Colon (tissue), 2 donors: Measurements from ENCODE around the gene MICAL3.

ENCODE experiments used
- FAIRE-seq: peaks from 2 replicates; lab custom pipeline; 2012; peaks lifted over from hg19 to GRCh38; lab: Jason Lieb, UNC
- donor health status: control.
- donor health status: control.

MICAL3 gene

GRCh38 chr22:17868771-17869170 lies 155.6 kb downstream of the MICAL3 start:
- FAIRE-seq, result no peak

GRCh38 chr22:17867160-17867785 lies 157.1 kb downstream of the MICAL3 start:
- FAIRE-seq, result no peak

GRCh38 chr22:17866621-17867020 lies 157.7 kb downstream of the MICAL3 start:
- no peak for FAIRE-seq

- no peak for FAIRE-seq
These were observed 158.2 kb downstream of the MICAL3 start for GRCh38 chr22:17866127-17866526.

GRCh38 chr22:17865183-17866055 lies 158.9 kb downstream of the MICAL3 start:
- FAIRE-seq, result no peak

- FAIRE-seq, result no peak
These were observed 159.8 kb downstream of the MICAL3 start for GRCh38 chr22:17864398-17865182.

GRCh38 chr22:17862646-17863181 lies 161.6 kb downstream of the MICAL3 start:
- no peak for FAIRE-seq

- FAIRE-seq, result no peak
These were observed 162.5 kb downstream of the MICAL3 start for GRCh38 chr22:17861909-17862308.

- FAIRE-seq, result no peak
These were observed 164.0 kb downstream of the MICAL3 start for GRCh38 chr22:17860220-17860965.

- no peak for FAIRE-seq
These were observed 166.3 kb downstream of the MICAL3 start for GRCh38 chr22:17858033-17858432.

GRCh38 chr22:17855572-17856290 lies 168.6 kb downstream of the MICAL3 start:
- FAIRE-seq, result no peak

- FAIRE-seq, result no peak
These were observed 171.3 kb downstream of the MICAL3 start for GRCh38 chr22:17853073-17853472.

GRCh38 chr22:17851759-17852158 lies 172.6 kb downstream of the MICAL3 start:
- FAIRE-seq, result no peak

- FAIRE-seq, result no peak
These were observed 176.8 kb downstream of the MICAL3 start for GRCh38 chr22:17847360-17848078.

- no peak for FAIRE-seq
These were observed 177.9 kb downstream of the MICAL3 start for GRCh38 chr22:17846326-17846992.

- no peak for FAIRE-seq
These were observed 178.6 kb downstream of the MICAL3 start for GRCh38 chr22:17845790-17846189.

- no peak for FAIRE-seq
These were observed 179.0 kb downstream of the MICAL3 start for GRCh38 chr22:17845327-17845726.

- no peak for FAIRE-seq
These were observed 180.2 kb downstream of the MICAL3 start for GRCh38 chr22:17844150-17844549.

- FAIRE-seq, result no peak
These were observed 182.0 kb downstream of the MICAL3 start for GRCh38 chr22:17842386-17842785.

GRCh38 chr22:17841836-17842235 lies 182.5 kb downstream of the MICAL3 start:
- no peak for FAIRE-seq
